Peyer's patch (tissue), 4 donors: ENCODE data around the gene TACSTD2.

Source experiments
- CTCF ChIP-seq, 6 experiments: fragments of 450-650 bp in 4 of 6; fragments of 200-600 bp in 2 of 6; sonication (generic) in 1 of 6; IDR thresholded peaks; one replicate each; pipeline ENCODE4 v1.5.1; 2017 to 2019; ENCODE audit warnings: antibody characterized with exemption in 6 of 6, mild to moderate bottlenecking in 3 of 6, moderate library complexity in 1 of 6
- POLR2A ChIP-seq, 2 donors: fragments of 450-650 bp; IDR thresholded peaks; one replicate each; pipeline ENCODE4 v1.5.1; 2017; ENCODE audit warnings: antibody characterized with exemption in 2 of 2, mild to moderate bottlenecking in 2 of 2, moderate library complexity in 2 of 2

- TF ChIP-seq POLR2A (IDR thresholded peaks at IDR 0.05) (no peak), CTCF (IDR thresholded peaks at IDR 0.05) (no peak)
These were observed 4.4 kb downstream of the TACSTD2 start for GRCh38 chr1:58572690-58573089.
